ENCODE measurements around the gene KTN1. TPM values are rescaled to one million over a fixed set of nuclear protein-coding genes. Genes with fewer than 3 reads are reported as not detected.
A peak's percentile ranks its signal among the peaks of the same experiment; 100 is the strongest.

Gene KTN1
- total and polyA plus RNA-seq, 12 donors, result 161 to 293 (median 247) TPM

DNA sequence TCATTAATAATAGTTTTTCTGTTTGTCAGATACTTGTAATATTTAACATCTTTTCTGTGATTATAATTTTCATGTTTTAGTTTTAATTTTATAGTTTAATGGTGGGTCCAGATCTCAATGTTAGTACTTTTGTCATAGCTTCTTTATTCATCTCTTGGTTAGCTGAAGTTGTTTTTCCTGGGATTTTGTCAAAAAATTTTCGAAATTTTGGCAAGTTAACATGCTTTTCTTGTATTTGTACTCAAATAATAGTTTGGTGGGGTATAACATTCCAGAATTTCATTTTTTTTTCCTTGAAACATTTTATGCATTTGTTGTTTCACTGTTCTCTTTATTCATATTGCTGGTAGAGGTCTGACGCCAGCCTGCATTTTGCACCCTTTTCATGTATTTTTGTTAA is 45.5 kb downstream of the KTN1 start:
- H3K4me1 ChIP-seq, result peaks cover 0 to 37% (median 16%) of the 10 kb centered on the region in 9 donors
- 72 to 81% methylated on average over 2 of the region's 2 CpGs for WGBS, 2 donors
- TF ChIP-seq CTCF (IDR thresholded peaks at IDR 0.05), result no peak
- no peak for ATAC-seq
- peaks cover 0 to 84% (median 29%) of the 10 kb centered on the region in 9 donors for H3K36me3 ChIP-seq
- H3K9me3 ChIP-seq, result peaks cover 0 to 1% (median 0%) of the 10 kb centered on the region in 11 donors
- no peak for DNase-seq
- intact Hi-C loops (cut with DNase I), result no loop called here
- H3K4me3 ChIP-seq, result no peak overlapping the region
- H3K27me3 ChIP-seq, result no peaks in the 10 kb centered on the region
- H3K27ac ChIP-seq, result no peak overlapping the region

DNA sequence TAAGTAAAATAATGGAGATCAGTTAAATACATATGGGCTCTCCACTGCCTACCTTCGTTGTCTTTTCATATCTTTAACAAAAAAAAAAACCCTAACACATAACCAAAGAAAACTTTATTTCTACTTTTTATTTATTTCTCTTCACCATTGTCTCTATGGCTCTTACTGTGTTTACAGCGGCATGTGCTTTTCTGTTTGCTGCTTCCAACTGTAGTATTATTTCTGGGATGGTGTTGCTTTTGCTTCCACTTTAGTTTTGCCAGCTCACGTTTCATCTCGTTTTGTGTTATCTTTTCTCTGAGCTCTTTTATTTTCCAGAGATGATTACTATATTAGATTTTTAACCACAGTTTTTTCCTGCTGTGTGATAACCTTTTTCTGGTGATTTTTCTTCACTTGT is 46.1 kb downstream of the KTN1 start:
- Histone ChIP-seq H3K4me3 (no peak overlapping the region), H3K27ac (peak overlapping the region in 2 of 10 donors; percentile 3 to 12), H3K4me1 (peaks cover 0 to 37% (median 16%) of the 10 kb centered on the region in 9 donors), H3K9me3 (no peaks in the 10 kb centered on the region), H3K36me3 (peaks cover 0 to 84% (median 29%) of the 10 kb centered on the region in 9 donors), H3K27me3 (no peaks in the 10 kb centered on the region)
- intact Hi-C loops (cut with DNase I), result no loop called here
- TF ChIP-seq CTCF (IDR thresholded peaks at IDR 0.05), result no peak
- WGBS, 2 donors, result 42 to 46% methylated on average over 4 of the region's 4 CpGs
- DNase-seq (no peak), ATAC-seq (no peak)

DNA sequence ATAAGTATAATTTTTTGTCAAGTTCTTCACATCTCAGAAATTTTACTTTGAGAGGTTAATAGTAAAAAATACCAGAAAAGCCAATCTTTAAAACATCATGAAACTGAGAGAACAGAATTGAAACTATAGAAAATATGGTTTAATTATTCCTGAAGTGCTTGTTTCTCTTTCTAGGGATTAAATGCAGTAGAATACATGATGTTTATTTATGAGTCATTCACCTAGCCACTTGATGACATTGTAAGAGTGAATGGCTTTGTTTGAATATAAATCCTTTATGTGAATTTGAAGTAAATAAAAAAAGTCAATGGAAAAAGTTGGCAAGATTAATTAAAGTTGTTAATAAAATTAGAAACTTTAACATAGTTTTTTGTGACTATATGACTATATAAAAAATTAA is 48.4 kb downstream of the KTN1 start:
- intact Hi-C loops (cut with DNase I), result no loop called here
- ATAC-seq, result no peak
- H3K36me3 ChIP-seq, result peaks cover 0 to 83% (median 23%) of the 10 kb centered on the region in 9 donors
- H3K27me3 ChIP-seq, result no peaks in the 10 kb centered on the region
- H3K4me3 ChIP-seq, result no peak overlapping the region
- no peak for TF ChIP-seq CTCF (IDR thresholded peaks at IDR 0.05)
- no peak overlapping the region for H3K27ac ChIP-seq
- H3K9me3 ChIP-seq, result no peaks in the 10 kb centered on the region
- no peak for DNase-seq
- peaks cover 0 to 31% (median 16%) of the 10 kb centered on the region in 9 donors for H3K4me1 ChIP-seq

DNA sequence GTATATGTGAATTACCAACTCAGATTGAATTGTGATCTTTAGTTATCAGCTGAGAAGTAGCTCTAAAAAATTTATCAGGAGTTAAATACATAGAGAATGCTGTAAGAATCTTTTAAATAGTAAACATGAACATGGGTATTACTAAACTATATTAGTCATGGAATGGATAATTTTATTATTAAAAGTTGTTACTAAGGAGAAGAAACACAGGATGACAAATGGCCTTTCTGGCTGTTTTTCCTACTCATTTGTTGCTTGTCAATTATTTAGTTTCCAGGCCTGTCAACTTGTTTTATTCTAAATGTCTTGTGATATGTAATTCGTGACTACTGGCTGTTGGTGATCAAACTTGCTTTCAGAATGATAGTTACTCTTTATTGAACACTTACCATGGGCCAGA is 58.7 kb downstream of the KTN1 start:
- Histone ChIP-seq H3K4me1 (peaks cover 0 to 9% (median 0%) of the 10 kb centered on the region in 9 donors), H3K9me3 (no peaks in the 10 kb centered on the region), H3K27ac (peak overlapping the region in 1 of 10 donors; percentile 4), H3K4me3 (no peak overlapping the region), H3K36me3 (peaks cover 0 to 100% (median 70%) of the 10 kb centered on the region in 9 donors), H3K27me3 (no peaks in the 10 kb centered on the region)
- DNase-seq (no peak), ATAC-seq (no peak)
- 78 to 85% methylated on average over 1 of the region's 1 CpG for WGBS, 2 donors
- intact Hi-C loops (cut with DNase I), result no loop called here
- TF ChIP-seq CTCF (IDR thresholded peaks at IDR 0.05), result no peak
